Smooth muscle cell (in vitro differentiated cells): Measurements from ENCODE around the gene MINDY4. TPM values are rescaled to one million over a fixed set of nuclear protein-coding genes. Genes with fewer than 3 reads are reported as not detected.

Source experiments
- DNase-seq: peaks from one replicate; lab custom pipeline; 2025; ENCODE audit not compliant: unreplicated experiment; lab: John Stamatoyannopoulos, UW
- H2AFZ ChIP-seq: fragments of 200-600 bp; sonication (generic); 2 replicates; pipeline ENCODE4 v1.6.0; 2016; ENCODE audit warnings: antibody characterized with exemption, low read depth, mild to moderate bottlenecking
- H3F3A ChIP-seq: fragments of 200-600 bp; sonication (generic); 2 replicates; pipeline ENCODE4 v1.6.0; 2017; ENCODE audit warnings: antibody characterized with exemption, low read depth
- H3K27ac ChIP-seq: fragments of 200-600 bp; sonication (generic); 2 replicates; pipeline ENCODE4 v1.5.1; 2016; ENCODE audit warnings: low read depth, mild to moderate bottlenecking
- H3K27me3 ChIP-seq: fragments of 200-600 bp; sonication (generic); 2 replicates; pipeline ENCODE4 v1.6.1; 2016; ENCODE audit warnings: low read depth, mild to moderate bottlenecking
- H3K36me3 ChIP-seq: fragments of 200-600 bp; sonication (generic); 2 replicates; pipeline ENCODE4 v1.5.1; 2016; ENCODE audit warnings: low read depth
- H3K4me1 ChIP-seq: fragments of 200-600 bp; sonication (generic); 2 replicates; pipeline ENCODE4 v1.5.1; 2016; ENCODE audit warnings: low read depth
- H3K4me2 ChIP-seq: fragments of 200-600 bp; sonication (generic); 2 replicates; pipeline ENCODE4 v1.6.0; 2016; ENCODE audit warnings: mild to moderate bottlenecking
- H3K4me3 ChIP-seq: fragments of 200-600 bp; sonication (generic); 2 replicates; pipeline ENCODE4 v1.5.1; 2016; ENCODE audit warnings: mild to moderate bottlenecking
- H3K79me2 ChIP-seq: fragments of 200-600 bp; sonication (generic); 2 replicates; pipeline ENCODE4 v1.6.0; 2016; ENCODE audit warnings: low read depth, mild to moderate bottlenecking
- H3K9ac ChIP-seq: fragments of 200-600 bp; sonication (generic); 2 replicates; pipeline ENCODE4 v1.6.0; 2016; ENCODE audit warnings: low read depth
- H3K9me3 ChIP-seq: fragments of 200-600 bp; sonication (generic); replicated peaks from 2 replicates; pipeline ENCODE4 v1.5.1; 2016; ENCODE audit warnings: low read depth
- H4K20me1 ChIP-seq: fragments of 200-600 bp; sonication (generic); 2 replicates; pipeline ENCODE4 v1.6.0; 2016; ENCODE audit warnings: low read depth
- WGBS: methylation state at CpG from one replicate; pipeline ENCODE4 v1.1.7; 2016; ENCODE audit warnings: low lambda C conversion rate; 5-methylcytosine and 5-hydroxymethylcytosine counted together
- polyA plus RNA-seq: library from polyadenylated mRNA; unstranded; fragments of >200 nt; fragmentation: Nextera tagmentation; extraction: Ambion mirVana; gene quantifications from 2 replicates; pipeline ENCODE4 v1.2.1, GENCODE V29; 2016
- total RNA-seq: library from RNA; depleted of rRNA; stranded (reverse); fragments of >200 nt; gene quantifications from 2 replicates; pipeline ENCODE4 v1.2.3, GENCODE V29; 2014
- TF ChIP-seq, protein P1 (sequence below): fragments of 200-600 bp; sonication (generic); IDR thresholded peaks from 2 replicates; pipeline ENCODE4 v1.5.1; 2017; ENCODE audit warnings: borderline replicate concordance, mild to moderate bottlenecking, antibody characterized with exemption; ENCODE audit not compliant: insufficient read depth, poor library complexity, severe bottlenecking

The MINDY4 gene
- total and polyA plus RNA-seq, 2 experiments from 2014 or later: 4.9 to 5.3 TPM

GRCh38 chr7:30913821-30914515 lies 142.8 kb downstream of the MINDY4 start:
- no peak for DNase-seq
- Histone ChIP-seq H3K4me3 (peak overlapping the region; percentile 57), H3K4me2 (peak overlapping the region; percentile 98), H3F3A (peaks cover 16% of the 10 kb centered on the region), H3K79me2 (peaks cover 75% of the 10 kb centered on the region), H4K20me1 (peaks cover 73% of the 10 kb centered on the region), H3K36me3 (no peaks in the 10 kb centered on the region), H2AFZ (no peak overlapping the region), H3K4me1 (peaks cover 19% of the 10 kb centered on the region), H3K27ac (peak overlapping the region; percentile 78), H3K9me3 (no peaks in the 10 kb centered on the region), H3K9ac (peak overlapping the region; percentile 52), H3K27me3 (no peaks in the 10 kb centered on the region)
- TF ChIP-seq, protein P1, sequence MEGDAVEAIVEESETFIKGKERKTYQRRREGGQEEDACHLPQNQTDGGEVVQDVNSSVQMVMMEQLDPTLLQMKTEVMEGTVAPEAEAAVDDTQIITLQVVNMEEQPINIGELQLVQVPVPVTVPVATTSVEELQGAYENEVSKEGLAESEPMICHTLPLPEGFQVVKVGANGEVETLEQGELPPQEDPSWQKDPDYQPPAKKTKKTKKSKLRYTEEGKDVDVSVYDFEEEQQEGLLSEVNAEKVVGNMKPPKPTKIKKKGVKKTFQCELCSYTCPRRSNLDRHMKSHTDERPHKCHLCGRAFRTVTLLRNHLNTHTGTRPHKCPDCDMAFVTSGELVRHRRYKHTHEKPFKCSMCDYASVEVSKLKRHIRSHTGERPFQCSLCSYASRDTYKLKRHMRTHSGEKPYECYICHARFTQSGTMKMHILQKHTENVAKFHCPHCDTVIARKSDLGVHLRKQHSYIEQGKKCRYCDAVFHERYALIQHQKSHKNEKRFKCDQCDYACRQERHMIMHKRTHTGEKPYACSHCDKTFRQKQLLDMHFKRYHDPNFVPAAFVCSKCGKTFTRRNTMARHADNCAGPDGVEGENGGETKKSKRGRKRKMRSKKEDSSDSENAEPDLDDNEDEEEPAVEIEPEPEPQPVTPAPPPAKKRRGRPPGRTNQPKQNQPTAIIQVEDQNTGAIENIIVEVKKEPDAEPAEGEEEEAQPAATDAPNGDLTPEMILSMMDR: no peak
- WGBS: 85% methylated on average over 15 of the region's 16 CpGs

- no peak for DNase-seq
- H2AFZ ChIP-seq: no peak overlapping the region
- H3K27me3 ChIP-seq: no peaks in the 10 kb centered on the region
- H3F3A ChIP-seq: peaks cover 20% of the 10 kb centered on the region
- TF ChIP-seq, protein P1: no peak
- peak overlapping the region; percentile 57 for H3K4me3 ChIP-seq
- peaks cover 19% of the 10 kb centered on the region for H3K4me1 ChIP-seq
- H3K36me3 ChIP-seq: no peaks in the 10 kb centered on the region
- WGBS: 9% methylated on average over 4 of the region's 4 CpGs
- peaks cover 82% of the 10 kb centered on the region for H3K79me2 ChIP-seq
- peak overlapping the region; percentile 78 for H3K27ac ChIP-seq
- peaks cover 79% of the 10 kb centered on the region for H4K20me1 ChIP-seq
- H3K9ac ChIP-seq: peak overlapping the region; percentile 52
- peak overlapping the region; percentile 98 for H3K4me2 ChIP-seq
- H3K9me3 ChIP-seq: no peaks in the 10 kb centered on the region
Measured at GRCh38 chr7:30914596-30914995, 143.4 kb downstream of the MINDY4 start.

DNA sequence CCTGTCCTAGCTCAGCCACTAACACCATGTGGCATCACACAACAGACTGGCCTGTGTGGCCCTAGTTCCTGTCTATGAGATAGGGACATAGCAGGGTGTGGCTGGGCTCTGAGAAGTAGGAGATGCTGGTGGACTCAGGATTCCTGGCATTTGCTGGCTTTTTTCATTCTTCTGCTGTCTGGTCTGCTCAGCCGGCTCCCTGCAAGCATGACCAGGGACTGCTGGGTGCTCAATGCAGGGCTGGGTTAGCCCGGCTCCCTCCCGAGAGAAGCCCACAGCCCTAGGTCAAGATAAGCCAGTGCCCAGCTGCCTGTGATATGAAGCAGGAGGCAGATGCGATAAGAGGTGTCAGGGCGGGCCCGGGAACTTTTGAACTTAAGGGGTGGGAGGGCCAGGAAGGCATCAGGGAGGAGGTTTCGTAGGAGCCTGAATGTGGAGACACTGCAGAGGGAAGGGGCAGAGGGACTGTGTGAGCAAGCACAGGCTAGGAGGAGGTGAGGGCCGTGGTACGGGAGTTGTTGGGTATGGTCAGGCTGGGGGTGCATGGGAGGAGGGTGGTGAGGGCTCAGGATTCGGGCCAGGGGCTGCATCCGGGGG lies 143.9 kb downstream of the MINDY4 start:
- no peaks in the 10 kb centered on the region for H3K36me3 ChIP-seq
- TF ChIP-seq, protein P1: no peak
- peak overlapping the region; percentile 98 for H3K4me2 ChIP-seq
- peak overlapping the region; percentile 78 for H3K27ac ChIP-seq
- peaks cover 25% of the 10 kb centered on the region for H3F3A ChIP-seq
- DNase-seq: no peak
- peaks cover 19% of the 10 kb centered on the region for H3K4me1 ChIP-seq
- no peaks in the 10 kb centered on the region for H3K27me3 ChIP-seq
- peak overlapping the region; percentile 57 for H3K4me3 ChIP-seq
- H4K20me1 ChIP-seq: peaks cover 84% of the 10 kb centered on the region
- peaks cover 87% of the 10 kb centered on the region for H3K79me2 ChIP-seq
- H3K9me3 ChIP-seq: no peaks in the 10 kb centered on the region
- H3K9ac ChIP-seq: peak overlapping the region; percentile 52
- H2AFZ ChIP-seq: no peak overlapping the region
- WGBS: 29% methylated on average over 9 of the region's 11 CpGs
